ENCODE data around the gene SLC34A3.

SLC34A3 gene

DNA sequence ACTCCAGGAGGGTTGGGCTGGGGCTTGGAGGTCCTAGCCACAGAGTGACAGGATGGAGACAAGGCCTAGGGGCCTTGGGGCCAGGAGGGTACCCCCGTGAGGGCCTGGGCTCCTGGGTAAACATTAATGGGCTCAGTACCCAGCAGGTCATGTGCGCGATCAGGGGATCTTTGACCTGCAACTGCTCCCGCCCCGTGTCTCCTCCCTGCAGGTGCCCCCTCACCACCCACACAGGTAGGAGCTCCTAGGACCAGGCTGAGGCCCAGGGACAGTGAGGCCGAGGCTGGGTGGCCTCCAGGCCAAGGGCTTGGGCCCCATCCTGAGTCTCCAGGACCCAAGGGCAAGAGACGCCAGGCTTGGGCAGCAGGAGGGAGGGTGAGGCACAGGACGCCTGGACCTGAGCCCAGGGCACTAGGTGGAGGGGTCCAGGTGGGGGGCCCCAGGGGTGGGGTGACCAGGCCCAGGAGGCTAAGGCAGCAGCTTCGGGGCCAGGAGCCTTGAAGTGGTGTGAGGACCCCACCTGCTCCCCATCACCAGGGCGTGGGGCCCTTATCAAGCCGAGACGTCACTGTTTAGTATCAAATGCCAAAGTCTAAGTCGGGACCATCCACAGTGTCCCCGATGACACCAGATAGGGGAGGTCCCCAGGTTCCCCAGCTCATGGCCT lies at the start of gene SLC34A3:
TSS of gene SLC34A3 (plus strand) at position 197 of the 667 bp plus-strand sequence. CDS start 802 bp downstream, outside the sequence.
- Histone ChIP-seq H3K27ac (no peak within 1 kb of the TSS), H3K36me3 (replicated peaks) (no peaks in the 10 kb centered on the region), H3K27me3 (replicated peaks) (no peaks in the 10 kb centered on the region), H3K4me3 (ENCODE audit: low read depth, low read length) (no peak within 1 kb of the TSS)
- in situ Hi-C loops (cut with HindIII; ENCODE audit: low pct_ligation_motif_present, low sequenced_read_pairs) = no loop called here
- no peak for DNase-seq
- TF ChIP-seq, protein P1, sequence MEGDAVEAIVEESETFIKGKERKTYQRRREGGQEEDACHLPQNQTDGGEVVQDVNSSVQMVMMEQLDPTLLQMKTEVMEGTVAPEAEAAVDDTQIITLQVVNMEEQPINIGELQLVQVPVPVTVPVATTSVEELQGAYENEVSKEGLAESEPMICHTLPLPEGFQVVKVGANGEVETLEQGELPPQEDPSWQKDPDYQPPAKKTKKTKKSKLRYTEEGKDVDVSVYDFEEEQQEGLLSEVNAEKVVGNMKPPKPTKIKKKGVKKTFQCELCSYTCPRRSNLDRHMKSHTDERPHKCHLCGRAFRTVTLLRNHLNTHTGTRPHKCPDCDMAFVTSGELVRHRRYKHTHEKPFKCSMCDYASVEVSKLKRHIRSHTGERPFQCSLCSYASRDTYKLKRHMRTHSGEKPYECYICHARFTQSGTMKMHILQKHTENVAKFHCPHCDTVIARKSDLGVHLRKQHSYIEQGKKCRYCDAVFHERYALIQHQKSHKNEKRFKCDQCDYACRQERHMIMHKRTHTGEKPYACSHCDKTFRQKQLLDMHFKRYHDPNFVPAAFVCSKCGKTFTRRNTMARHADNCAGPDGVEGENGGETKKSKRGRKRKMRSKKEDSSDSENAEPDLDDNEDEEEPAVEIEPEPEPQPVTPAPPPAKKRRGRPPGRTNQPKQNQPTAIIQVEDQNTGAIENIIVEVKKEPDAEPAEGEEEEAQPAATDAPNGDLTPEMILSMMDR (IDR thresholded peaks at IDR 0.05; ENCODE audit: low read depth, low read length, missing control alignments) = no peak

DNA sequence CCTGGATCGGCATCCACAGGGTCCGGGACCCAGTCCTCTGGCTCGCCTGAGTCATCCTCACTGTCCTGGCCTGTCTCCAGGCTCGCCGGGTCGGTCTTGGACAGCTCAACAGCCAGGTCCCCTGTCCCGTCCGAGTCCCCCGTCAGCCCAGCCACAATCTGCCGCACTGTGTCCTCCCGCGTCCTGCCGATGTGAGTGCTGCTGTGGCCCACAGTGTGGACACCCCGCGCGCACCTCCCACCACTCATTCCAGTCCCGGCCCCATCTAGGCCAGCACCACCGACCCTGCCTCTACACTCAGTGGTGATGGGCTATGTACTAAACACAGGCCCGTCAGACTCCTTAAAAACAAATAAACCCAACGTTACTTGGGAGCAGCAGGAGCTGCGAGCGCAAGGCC lies 49.0 kb upstream of the SLC34A3 start:
- Histone ChIP-seq H3K27ac (no peak overlapping the region), H3K36me3 (replicated peaks) (peaks cover 50% of the 10 kb centered on the region), H3K4me3 (ENCODE audit: low read depth, low read length) (no peak overlapping the region), H3K27me3 (replicated peaks) (no peaks in the 10 kb centered on the region)
- TF ChIP-seq, protein P1 (IDR thresholded peaks at IDR 0.05; ENCODE audit: low read depth, low read length, missing control alignments) = no peak
- no peak for DNase-seq
- in situ Hi-C loops (cut with HindIII; ENCODE audit: low pct_ligation_motif_present, low sequenced_read_pairs) = no loop called here

DNA sequence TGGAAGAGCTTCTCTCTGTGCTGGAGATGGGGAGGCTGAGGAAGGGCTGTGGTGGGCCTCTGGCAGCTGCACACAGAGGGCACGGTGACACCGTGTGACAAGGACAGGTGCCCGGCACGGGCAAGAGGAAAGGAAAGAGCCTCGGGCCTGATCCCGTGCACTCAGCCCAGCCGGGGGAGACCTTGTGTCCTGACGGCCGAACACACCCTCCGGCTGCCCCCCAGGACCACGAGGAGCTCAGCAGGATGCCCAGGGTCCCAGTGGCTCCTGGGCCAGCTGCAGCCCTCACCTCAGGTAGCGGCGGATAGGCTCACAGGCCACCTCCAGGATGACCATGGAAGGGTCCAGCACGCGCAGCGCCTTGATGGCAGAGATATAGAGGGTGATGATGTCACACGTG lies 47.9 kb upstream of the SLC34A3 start:
- peaks cover 46% of the 10 kb centered on the region for H3K36me3 ChIP-seq (replicated peaks)
- H3K27ac ChIP-seq = no peak overlapping the region
- TF ChIP-seq, protein P1 (IDR thresholded peaks at IDR 0.05; ENCODE audit: low read depth, low read length, missing control alignments) = no peak
- H3K4me3 ChIP-seq (ENCODE audit: low read depth, low read length) = no peak overlapping the region
- H3K27me3 ChIP-seq (replicated peaks) = no peaks in the 10 kb centered on the region
- no peak for DNase-seq
- in situ Hi-C loops (cut with HindIII; ENCODE audit: low pct_ligation_motif_present, low sequenced_read_pairs) = no loop called here

DNA sequence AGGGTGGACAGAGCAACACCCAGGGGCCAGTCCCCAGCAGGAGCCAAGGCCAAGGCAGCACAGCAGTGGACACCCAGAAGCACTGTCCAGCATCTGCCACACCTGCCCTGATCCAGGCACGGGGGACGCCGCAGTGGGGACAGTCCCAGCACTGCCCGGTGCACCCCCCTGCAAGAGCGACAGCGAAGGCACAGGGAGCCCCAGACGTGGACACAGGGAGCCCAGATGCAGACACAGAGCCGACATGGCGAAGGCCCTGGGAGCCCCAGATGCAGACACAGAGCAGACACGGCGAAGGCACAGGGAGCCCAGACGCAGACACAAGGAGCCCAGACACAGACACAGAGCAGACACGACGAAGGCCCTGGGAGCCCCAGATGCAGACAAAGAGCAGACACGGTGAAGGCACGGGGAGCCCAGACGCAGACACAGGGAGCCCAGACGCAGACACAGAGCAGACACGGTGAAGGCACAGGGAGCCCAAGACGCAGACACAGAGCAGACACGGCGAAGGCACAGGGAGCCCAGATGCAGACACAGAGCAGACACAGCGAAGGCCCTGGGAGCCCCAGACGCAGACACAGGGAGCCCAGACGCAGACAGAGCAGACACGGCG lies 46.6 kb upstream of the SLC34A3 start:
- in situ Hi-C loops (cut with HindIII; ENCODE audit: low pct_ligation_motif_present, low sequenced_read_pairs) = no loop called here
- no peak for DNase-seq
- Histone ChIP-seq H3K4me3 (ENCODE audit: low read depth, low read length) (no peak overlapping the region), H3K27me3 (replicated peaks) (no peaks in the 10 kb centered on the region), H3K36me3 (replicated peaks) (peaks cover 37% of the 10 kb centered on the region), H3K27ac (no peak overlapping the region)
- TF ChIP-seq, protein P1 (IDR thresholded peaks at IDR 0.05; ENCODE audit: low read depth, low read length, missing control alignments) = no peak

DNA sequence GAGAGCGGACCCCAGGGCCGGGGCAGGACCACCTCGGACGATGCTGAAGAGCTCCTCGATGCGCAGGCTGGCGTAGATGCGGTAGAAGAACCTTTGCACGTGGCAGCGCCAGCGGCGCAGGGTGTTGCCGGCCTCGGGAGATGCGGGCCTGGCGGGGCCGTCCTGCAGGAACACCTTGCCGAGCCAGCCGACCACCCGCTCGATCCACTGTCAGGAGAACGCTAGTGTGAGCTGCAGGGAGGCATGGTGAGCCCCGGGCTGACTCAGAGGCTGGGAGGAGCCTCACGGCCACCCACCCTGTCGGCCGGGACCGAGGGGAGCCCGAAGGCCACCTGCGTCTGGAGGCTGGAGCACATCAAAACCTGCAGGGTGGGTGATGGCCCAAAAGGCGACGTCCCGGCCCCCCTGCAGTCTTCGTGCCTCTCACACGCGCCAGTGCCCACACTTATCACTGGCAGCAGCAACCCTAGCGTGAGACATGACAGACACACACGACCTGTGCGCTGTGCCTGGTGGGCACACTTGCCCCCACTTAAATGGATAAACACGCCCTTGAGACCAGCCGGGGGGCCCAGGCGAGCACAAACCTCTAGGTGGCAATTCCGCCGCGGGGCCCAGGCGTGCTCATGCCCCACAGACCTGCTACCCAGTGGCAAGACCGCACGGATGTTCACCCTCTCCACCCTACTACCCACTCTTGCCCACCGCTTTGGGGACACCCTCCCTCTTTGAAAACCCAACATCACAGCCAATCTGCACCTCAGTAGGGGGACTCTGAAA lies 45.6 kb upstream of the SLC34A3 start:
- no peak for DNase-seq
- in situ Hi-C loops (cut with HindIII; ENCODE audit: low pct_ligation_motif_present, low sequenced_read_pairs) = no loop called here
- H3K4me3 ChIP-seq (ENCODE audit: low read depth, low read length) = no peak overlapping the region
- H3K27me3 ChIP-seq (replicated peaks) = no peaks in the 10 kb centered on the region
- TF ChIP-seq, protein P1 (IDR thresholded peaks at IDR 0.05; ENCODE audit: low read depth, low read length, missing control alignments) = no peak
- peaks cover 32% of the 10 kb centered on the region for H3K36me3 ChIP-seq (replicated peaks)
- no peak overlapping the region for H3K27ac ChIP-seq
